ENCODE measurements around the gene ZSWIM9. TPM values are rescaled to one million over a fixed set of nuclear protein-coding genes. Genes with fewer than 3 reads are reported as not detected.

Gene ZSWIM9
- total and polyA plus RNA-seq, 9 donors: 3.2 to 11.9 (median 7.5) TPM

DNA sequence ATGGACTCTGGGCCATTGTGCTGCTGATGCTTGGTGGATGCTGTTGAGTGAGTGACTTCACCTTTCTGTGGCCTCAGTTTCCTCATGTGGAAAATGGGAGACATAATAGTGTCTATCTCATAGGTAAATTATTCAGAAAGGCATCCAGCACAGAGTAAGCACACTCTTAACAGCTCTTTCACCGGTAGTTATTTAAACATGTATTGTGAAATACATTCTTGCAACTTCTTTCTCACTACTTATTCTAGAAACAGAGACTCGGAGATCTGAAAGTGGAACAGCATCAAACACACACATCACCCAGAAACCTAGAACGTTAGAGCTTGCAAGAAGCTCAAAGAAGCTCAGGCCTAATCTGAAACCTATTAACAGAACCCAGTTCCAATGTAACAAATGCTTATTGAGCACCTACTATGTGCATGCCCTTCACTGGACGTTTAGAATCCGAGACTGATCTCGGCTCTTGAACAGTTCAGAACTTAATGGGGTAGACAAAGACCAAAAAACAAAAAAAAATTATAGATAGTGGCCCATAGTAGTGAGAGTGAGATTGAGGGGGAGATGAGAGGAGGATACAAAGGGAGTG is 4.1 kb downstream of the ZSWIM9 start:
- H3K36me3 ChIP-seq: no peaks in the 10 kb centered on the region
- intact Hi-C loops (cut with DNase I): no loop called here
- no peak overlapping the region for H3K4me3 ChIP-seq

DNA sequence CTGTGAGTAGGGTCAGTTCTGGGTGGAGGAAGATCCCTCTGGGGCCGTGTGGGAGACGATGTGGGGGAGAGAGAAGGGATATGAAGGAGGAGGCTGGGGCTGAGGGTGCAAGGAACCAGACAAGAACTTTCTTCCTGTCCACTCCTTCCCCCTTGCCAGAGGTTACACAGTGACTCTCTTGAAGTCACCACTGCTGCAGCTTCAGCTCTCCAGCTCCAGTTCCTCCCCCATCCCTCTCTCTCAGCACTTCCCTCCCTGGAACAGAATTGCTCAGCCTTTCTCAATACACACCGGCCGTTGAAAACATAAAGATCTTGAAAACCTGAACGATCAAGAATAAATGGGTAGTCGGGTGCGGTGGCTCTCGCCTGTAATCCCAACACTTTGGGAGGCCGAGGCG is 5.1 kb downstream of the ZSWIM9 start:
- Histone ChIP-seq H3K36me3 (no peaks in the 10 kb centered on the region), H3K27ac (no peak overlapping the region), H3K4me1 (ENCODE audit: insufficient read depth) (no peaks in the 10 kb centered on the region), H3K4me3 (no peak overlapping the region), H3K27me3 (no peaks in the 10 kb centered on the region), H3K9me3 (no peaks in the 10 kb centered on the region)
- intact Hi-C loops (cut with DNase I): no loop called here
- no peak for DNase-seq
- TF ChIP-seq POLR2A (IDR thresholded peaks at IDR 0.05): no peak
- TF ChIP-seq, protein P1, sequence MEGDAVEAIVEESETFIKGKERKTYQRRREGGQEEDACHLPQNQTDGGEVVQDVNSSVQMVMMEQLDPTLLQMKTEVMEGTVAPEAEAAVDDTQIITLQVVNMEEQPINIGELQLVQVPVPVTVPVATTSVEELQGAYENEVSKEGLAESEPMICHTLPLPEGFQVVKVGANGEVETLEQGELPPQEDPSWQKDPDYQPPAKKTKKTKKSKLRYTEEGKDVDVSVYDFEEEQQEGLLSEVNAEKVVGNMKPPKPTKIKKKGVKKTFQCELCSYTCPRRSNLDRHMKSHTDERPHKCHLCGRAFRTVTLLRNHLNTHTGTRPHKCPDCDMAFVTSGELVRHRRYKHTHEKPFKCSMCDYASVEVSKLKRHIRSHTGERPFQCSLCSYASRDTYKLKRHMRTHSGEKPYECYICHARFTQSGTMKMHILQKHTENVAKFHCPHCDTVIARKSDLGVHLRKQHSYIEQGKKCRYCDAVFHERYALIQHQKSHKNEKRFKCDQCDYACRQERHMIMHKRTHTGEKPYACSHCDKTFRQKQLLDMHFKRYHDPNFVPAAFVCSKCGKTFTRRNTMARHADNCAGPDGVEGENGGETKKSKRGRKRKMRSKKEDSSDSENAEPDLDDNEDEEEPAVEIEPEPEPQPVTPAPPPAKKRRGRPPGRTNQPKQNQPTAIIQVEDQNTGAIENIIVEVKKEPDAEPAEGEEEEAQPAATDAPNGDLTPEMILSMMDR (IDR thresholded peaks at IDR 0.05): no peak
- TF ChIP-seq EP300 (IDR thresholded peaks at IDR 0.05): no peak
- WGBS, 3 donors: 84 to 88% (median 85%) methylated on average over 10 of the region's 10 CpGs

More for the DNA sequence above, 4.1 kb downstream of the ZSWIM9 start:
- Histone ChIP-seq H3K27me3 (no peaks in the 10 kb centered on the region), H3K4me1 (ENCODE audit: insufficient read depth) (no peaks in the 10 kb centered on the region), H3K27ac (no peak overlapping the region), H3K9me3 (no peaks in the 10 kb centered on the region)
- TF ChIP-seq EP300 (IDR thresholded peaks at IDR 0.05) (no peak), POLR2A (IDR thresholded peaks at IDR 0.05) (no peak)
- TF ChIP-seq, protein P1 (IDR thresholded peaks at IDR 0.05): no peak
- no peak for DNase-seq
- WGBS, 3 donors: 78 to 89% (median 82%) methylated on average over 6 of the region's 6 CpGs

DNA sequence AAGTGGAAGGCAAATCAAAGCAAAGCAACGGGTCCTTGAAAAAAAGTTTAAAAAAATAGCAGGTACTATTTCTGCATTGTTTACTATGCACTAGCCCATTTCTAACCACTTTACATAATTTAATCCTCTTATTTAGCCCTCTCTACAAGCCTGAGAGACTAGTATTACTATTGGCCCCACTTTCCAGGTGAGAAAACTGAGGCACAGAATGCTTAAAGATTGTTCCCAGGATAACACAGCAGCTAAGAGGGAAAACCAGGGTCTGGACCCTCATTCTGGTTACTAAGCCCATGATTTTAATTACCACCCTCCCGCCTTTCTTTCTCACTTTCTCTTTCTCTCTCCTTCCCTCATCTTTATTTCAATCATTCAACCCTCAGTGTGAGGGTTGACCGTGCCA is 5.7 kb downstream of the ZSWIM9 start:
- Histone ChIP-seq H3K4me1 (ENCODE audit: insufficient read depth) (no peaks in the 10 kb centered on the region), H3K9me3 (no peaks in the 10 kb centered on the region), H3K27me3 (no peaks in the 10 kb centered on the region), H3K4me3 (no peak overlapping the region), H3K36me3 (no peaks in the 10 kb centered on the region), H3K27ac (no peak overlapping the region)
- no peak for DNase-seq
- TF ChIP-seq EP300 (IDR thresholded peaks at IDR 0.05) (no peak), POLR2A (IDR thresholded peaks at IDR 0.05) (no peak)
- TF ChIP-seq, protein P1 (IDR thresholded peaks at IDR 0.05): no peak
- intact Hi-C loops (cut with DNase I): no loop called here
- WGBS, 3 donors: 72 to 94% (median 90%) methylated on average over 3 of the region's 3 CpGs

DNA sequence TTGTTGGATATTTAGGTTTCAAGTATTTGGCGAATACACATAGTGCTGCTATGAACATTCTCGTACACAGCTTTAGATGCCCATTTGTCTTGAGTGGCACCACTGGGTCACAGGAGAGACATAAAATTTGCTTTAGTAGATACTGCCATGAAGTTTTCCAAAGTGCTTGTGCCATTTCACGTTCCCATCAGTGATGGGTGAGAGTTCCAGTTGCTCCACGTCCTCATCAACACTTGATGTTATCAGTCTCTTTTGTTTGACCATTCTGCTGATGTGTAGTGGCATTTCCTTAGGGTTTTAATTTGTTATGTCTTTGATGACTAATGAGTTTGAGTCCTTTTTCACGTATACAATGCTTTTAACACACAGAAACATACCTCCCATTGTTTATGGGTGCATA is 11.0 kb downstream of the ZSWIM9 start:
- 94 to 95% (median 94%) methylated on average over 5 of the region's 5 CpGs for WGBS, 3 donors
- Histone ChIP-seq H3K4me3 (no peak overlapping the region), H3K4me1 (ENCODE audit: insufficient read depth) (no peaks in the 10 kb centered on the region), H3K27me3 (no peaks in the 10 kb centered on the region), H3K27ac (no peak overlapping the region), H3K36me3 (no peaks in the 10 kb centered on the region), H3K9me3 (no peaks in the 10 kb centered on the region)
- no peak for TF ChIP-seq EP300 (IDR thresholded peaks at IDR 0.05)
- no peak for TF ChIP-seq POLR2A (IDR thresholded peaks at IDR 0.05)
- TF ChIP-seq, protein P1 (IDR thresholded peaks at IDR 0.05): no peak
- DNase-seq: no peak
- intact Hi-C loops (cut with DNase I): no loop called here
